HG03469 (cell line): ENCODE data around the gene CDSN.

Source experiments
- ATAC-seq: cut with Tn5 transposase; IDR thresholded peaks from one replicate; pipeline ENCODE4 v1.9.1; 2021; ENCODE audit warnings: mild to moderate bottlenecking, moderate library complexity, moderate number of reproducible peaks; ENCODE audit not compliant: unreplicated experiment

CDSN gene

GRCh38 chr6:31116661-31117385 lies 3.4 kb downstream of the CDSN start:
- no peak for ATAC-seq

DNA sequence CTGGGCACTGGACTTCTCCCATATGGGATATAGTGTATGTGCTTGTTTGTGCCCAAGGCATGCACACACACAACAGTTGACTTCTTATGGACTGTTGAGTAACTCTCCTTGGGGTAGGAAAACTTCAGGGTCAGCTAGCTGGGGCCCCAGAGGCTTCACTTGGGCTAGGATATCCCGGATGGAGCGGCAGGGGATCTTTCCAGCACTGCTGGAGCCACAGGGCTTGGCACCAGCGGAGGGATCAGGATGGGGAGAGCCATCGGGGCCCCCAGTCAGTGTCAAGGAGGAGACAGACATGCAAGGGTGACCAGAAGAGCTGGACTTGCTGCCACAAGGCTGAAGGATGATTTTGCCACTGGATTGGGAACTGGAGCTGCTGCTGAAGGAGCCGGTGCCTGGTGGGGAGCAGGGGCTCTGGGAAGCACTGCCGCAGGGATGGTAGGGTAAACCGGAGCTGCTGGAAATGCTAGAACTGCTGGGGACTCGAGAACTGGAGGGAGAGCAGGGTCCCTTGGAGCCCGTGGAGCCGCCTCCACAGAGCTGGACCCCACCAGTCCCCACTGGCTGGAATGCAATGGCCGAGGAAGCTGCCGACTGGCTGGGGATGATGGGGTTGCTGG lies 4.2 kb downstream of the CDSN start:
- no peak for ATAC-seq

- no peak for ATAC-seq
Observed at GRCh38 chr6:31114970-31115849, 5.0 kb downstream of the CDSN start.

DNA sequence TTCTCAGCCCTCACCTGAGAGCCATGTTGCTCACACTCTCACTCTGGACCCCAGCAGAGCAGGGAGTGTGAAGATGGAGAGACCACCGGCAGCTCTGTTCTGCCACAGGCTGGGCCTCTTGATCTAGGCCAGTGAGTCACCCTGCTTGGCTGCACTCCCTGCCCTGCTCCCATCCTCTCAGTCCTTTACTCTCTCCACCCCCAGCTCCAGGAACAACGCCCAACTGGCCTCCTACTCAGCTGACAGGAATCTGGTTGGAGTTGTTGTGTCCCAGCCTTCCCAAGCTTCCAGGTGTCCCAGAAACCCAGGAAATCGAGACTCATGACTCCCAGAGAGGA lies 5.7 kb downstream of the CDSN start, which contains the start of gene PSORS1C1:
Gene PSORS1C1 (plus strand): TSS at position 260 of the 338 bp plus-strand sequence. CDS start 14,833 bp downstream, outside the sequence.
- ATAC-seq: no peak

GRCh38 chr6:31113861-31114540 lies 6.2 kb downstream of the CDSN start:
- no peak for ATAC-seq

DNA sequence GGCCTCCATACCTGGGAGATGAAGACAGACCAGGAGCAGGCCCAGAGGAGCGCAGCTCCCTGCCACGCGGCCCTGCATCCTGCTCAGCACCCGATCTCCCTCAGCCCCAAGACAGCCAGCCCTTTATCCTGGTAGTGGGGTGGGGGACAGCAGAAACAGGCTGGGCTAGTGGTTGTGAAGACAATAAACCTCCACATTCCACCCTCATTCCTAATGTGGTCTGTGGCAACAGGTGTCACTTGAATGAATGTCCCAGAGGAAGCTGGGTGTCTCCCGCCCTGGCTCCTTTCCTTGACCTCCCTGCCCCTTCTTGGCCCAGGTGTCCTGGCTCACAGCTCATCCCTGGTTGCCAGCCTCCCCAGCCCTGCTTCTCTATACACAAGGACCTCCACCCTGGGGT lies 7.8 kb downstream of the CDSN start, which contains the start of gene C6orf15:
Gene C6orf15 (minus strand): TSS at position 98 of the 400 bp plus-strand sequence. CDS start 20 bp downstream, at position 78.
- no peak for ATAC-seq

- ATAC-seq: no peak
Observed at GRCh38 chr6:31111712-31112111, 8.5 kb downstream of the CDSN start.

DNA sequence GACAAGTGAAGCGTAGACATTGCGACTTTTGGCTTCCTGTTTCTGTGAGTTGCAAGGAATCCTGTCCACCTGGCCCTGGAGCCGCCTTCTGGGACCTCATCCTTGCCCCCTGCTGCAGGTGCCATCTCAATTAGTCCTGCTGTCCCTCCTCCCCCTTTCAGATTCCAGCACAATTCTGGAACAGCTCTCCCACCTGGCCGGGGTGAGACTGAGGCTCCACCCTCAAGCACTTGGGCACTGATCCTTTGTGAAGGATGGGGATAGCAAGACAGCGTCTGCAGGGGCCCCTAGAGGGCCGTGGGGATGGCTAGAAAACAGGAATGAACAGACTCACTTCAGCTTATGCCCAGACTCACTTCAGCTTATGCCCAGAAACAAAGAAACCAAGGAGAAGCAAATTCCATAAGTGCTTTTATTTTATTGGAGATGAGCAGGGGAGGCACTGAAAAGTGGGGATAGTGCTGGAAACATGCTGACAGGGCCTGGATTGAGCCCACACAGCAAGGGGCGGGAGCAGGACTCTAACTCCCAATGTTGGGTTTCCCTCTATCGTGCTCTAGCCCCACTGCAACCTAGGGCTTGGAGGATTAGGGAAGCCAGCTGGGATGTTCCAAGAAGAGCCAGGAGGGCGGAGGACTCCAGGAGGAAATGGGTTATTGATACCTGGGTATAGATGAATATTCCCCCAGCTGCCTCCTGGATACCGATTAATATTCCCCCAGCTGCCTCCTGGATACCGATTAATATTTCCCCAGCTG lies 9.2 kb downstream of the CDSN start:
- no peak for ATAC-seq

GRCh38 chr6:31107052-31107451 lies 13.2 kb downstream of the CDSN start:
- no peak for ATAC-seq

DNA sequence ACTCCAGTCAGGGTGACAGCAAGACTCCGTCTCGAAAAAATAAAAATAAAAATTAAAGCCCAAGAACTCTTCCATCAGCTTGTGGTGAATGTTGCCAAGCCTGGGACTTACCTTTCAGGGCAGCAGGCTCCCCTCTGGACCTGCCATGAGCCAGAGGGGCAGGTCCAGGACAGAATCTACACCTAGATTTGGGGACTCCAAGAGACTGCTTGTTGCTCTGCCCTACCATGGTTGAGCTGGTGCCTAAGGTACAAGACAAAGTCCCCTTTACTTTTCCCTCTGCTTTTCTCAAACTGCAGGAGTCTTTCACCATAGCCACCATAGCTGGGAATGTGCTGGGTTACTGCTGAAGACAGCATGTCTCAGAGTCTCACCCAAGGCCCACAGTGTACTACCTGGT lies 17.1 kb downstream of the CDSN start:
- no peak for ATAC-seq

- ATAC-seq: no peak
Observed at GRCh38 chr6:31098449-31098938, 21.8 kb downstream of the CDSN start.

GRCh38 chr6:31096656-31097055 lies 23.6 kb downstream of the CDSN start:
- ATAC-seq: no peak

DNA sequence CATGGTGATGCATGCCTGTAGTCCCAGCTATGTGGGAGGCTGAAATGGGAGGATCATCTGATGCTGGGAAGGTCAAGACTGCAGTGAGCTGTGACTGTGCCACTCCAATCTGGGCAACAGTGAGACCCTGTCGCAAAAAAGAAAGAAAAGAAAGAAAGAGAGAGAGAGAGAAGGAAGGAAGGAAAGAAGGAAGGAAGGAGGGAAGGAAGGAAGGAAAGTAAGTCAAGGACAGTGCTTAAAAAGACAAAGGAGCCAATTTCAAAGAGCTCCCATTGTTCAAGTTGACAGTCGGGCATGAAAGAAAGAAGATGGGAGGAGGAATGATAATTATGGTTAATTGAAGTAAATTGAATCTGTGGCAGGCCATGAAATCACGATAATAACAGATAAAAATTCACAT lies 24.0 kb downstream of the CDSN start:
- ATAC-seq: no peak

DNA sequence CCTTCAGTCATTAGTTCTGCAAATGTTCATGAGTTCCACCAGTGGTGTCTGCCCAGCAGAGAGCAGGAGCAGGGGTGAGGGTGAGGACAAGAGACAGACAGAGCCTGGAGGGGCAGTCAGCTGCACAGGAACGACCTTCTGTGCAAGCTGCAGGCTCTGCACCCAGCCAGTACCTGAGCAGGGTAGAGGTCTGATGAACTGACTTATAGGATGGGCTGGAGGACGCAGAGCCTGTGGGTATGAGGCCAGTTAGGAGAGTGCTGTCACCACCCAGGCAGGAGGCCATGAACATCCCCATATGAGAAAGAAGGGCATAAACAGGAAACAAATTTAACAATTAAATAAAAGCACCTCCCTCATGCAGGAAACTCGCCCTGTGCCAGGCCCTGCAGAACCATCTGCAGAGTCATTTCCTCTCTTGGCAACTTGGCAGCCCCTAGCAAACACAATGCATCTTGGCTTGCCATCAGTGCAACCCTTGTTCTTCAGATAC lies 25.8 kb downstream of the CDSN start:
- no peak for ATAC-seq

GRCh38 chr6:31092769-31093505 lies 27.3 kb downstream of the CDSN start:
- ATAC-seq: no peak

DNA sequence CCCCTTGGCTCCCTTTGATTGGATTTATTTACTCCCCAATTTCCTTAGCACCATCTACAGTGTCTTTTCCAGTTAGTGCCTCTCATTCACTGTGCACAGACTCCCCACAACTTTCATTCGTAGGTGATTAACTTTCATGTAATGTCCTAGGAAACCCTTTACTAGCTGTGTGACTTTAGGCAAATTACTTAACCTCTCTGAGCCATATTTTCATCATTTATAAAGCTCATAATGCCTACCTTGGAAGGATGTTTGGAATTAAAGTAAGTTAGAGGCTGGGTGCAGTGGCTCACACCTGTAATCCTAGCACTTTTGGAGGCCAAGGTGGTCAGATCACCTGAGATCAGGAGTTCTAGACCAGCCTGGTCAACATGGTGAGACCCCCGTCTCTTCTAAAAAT lies 28.0 kb downstream of the CDSN start:
- ATAC-seq: no peak

DNA sequence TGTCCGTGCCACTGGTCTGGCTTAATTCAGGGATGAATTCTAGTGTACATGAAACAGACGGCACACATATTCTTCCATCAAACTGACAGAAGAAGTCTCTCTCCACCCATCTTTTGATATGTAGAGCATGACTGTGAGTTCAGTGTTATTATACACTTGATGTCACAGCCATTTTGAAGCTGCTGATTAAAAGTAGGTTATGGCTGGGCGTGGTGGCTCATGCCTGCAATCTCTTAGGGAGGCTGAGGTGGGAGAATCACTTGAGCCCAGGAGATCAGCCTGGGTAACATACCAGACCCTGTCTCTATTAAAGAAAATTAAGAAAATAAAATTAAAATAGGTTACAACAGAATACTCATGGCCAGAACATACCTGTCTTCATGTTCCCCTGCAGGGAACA lies 28.6 kb downstream of the CDSN start:
- ATAC-seq: no peak

DNA sequence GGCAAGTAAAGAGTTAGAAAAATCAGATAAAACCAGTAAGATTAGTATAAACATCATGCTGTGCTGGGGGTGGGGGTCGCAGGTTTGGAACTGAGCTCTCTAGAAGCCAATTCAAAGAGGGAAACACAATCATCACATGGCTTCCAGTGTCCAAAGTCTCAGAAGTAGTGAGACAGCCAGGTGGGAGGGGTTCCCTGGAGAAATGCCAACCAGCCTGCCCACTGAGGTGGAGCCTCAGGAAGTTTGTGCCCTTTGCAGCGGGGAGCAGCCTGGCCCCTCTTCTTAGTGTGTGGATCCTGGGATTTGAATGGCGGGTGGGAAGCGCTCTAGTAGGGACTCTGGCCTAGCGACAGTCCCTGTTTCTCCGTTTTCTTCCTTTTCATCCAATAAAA lies 29.3 kb downstream of the CDSN start:
- no peak for ATAC-seq

- ATAC-seq: no peak
Observed at GRCh38 chr6:31090275-31090972, 29.8 kb downstream of the CDSN start.
